Measurements from ENCODE around the gene MYO7A. TPM values are rescaled to one million over a fixed set of nuclear protein-coding genes. Genes with fewer than 3 reads are reported as not detected.

MYO7A gene
- total RNA-seq, 4 donors from 2014 or later = 13.4 to 29.9 (median 18.0) TPM

DNA sequence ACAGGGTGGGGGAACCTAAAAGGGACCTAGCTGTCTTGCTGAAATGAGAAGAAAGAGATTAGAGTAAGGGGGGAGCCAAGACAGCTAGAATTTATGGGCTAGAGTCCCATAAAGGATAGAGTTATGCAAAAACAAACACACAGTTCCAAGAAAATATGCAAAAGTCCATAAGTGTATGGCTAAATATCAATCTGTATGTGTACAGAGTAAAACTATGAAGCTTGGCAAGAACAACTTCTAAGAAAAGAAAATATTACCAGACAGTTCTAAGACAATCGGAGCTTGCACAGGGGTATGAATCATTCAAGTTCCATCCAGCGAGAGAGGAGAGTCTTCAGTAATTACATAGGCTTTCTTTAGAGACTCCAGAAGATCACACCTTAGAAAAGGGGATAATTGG lies 131.6 kb downstream of the MYO7A start:
- TF ChIP-seq, protein P1, sequence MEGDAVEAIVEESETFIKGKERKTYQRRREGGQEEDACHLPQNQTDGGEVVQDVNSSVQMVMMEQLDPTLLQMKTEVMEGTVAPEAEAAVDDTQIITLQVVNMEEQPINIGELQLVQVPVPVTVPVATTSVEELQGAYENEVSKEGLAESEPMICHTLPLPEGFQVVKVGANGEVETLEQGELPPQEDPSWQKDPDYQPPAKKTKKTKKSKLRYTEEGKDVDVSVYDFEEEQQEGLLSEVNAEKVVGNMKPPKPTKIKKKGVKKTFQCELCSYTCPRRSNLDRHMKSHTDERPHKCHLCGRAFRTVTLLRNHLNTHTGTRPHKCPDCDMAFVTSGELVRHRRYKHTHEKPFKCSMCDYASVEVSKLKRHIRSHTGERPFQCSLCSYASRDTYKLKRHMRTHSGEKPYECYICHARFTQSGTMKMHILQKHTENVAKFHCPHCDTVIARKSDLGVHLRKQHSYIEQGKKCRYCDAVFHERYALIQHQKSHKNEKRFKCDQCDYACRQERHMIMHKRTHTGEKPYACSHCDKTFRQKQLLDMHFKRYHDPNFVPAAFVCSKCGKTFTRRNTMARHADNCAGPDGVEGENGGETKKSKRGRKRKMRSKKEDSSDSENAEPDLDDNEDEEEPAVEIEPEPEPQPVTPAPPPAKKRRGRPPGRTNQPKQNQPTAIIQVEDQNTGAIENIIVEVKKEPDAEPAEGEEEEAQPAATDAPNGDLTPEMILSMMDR (IDR thresholded peaks at IDR 0.05) = no peak
- no peak for DNase-seq (ENCODE audit: low spot score)
- no peak for ATAC-seq (ENCODE audit: low FRiP score)

DNA sequence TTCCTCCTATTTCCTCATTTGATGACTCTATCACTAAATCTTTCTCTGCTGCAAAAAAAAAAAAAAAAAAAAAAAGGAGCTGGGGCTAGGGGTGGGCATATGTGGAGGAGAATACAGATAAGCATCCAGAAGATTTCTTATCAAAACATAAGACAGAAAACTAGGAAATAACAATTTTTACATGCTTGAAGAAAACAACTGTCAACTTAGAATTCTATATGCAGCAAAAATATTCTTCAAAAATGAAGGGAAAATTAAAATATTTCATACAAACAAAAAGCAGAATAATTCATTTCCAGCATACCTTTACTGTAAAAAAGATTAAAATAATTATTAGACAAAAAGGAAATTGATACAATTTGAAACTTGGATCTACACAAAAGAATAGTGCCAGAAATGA lies 134.8 kb downstream of the MYO7A start:
- DNase-seq (ENCODE audit: low spot score) = no peak
- TF ChIP-seq, protein P1 (IDR thresholded peaks at IDR 0.05) = no peak
- no peak for ATAC-seq (ENCODE audit: low FRiP score)

Other genes with a start within 250 kb of the MYO7A start
- gene B3GNT6, start 93.8 kb upstream of the MYO7A start, total RNA-seq = not detected
- 1 to 10 TPM; 3.3 to 8.5 (median 4.7) TPM for gene CAPN5, start 61.3 kb upstream of the MYO7A start, total RNA-seq
- not detected for gene OMP, start 25.4 kb upstream of the MYO7A start, total RNA-seq
- not detected for gene GDPD4, start 173.4 kb downstream of the MYO7A start, total RNA-seq

All from omental fat pad (tissue), 4 donors.